PFSK-1 (cell line): ENCODE data around the gene SEMA6A.

Experiments
- POLR2AphosphoS5 ChIP-seq: IDR thresholded peaks from 2 replicates; pipeline ENCODE4 v1.6.1; 2012; ENCODE audit warnings: low read depth, mild to moderate bottlenecking, control low read depth, low read length, moderate library complexity
- REST ChIP-seq, 2 experiments: IDR thresholded peaks; 2 replicates each; pipeline versions ENCODE4 v1.6.1 to v1.8.0; 2011 to 2012; ENCODE audit warnings: low read depth in 2 of 2, low read length in 2 of 2, control low read depth in 1 of 2, inconsistent platforms in 1 of 2, mild to moderate bottlenecking in 1 of 2, moderate library complexity in 1 of 2; ENCODE audit not compliant: insufficient read depth in 1 of 2
- TAF1 ChIP-seq: IDR thresholded peaks from 2 replicates; pipeline ENCODE4 v1.6.1; 2012; ENCODE audit warnings: low read length, control low read depth, borderline replicate concordance; ENCODE audit not compliant: insufficient read depth

- TF ChIP-seq POLR2AphosphoS5 (no peak), REST (IDR thresholded peaks at IDR 0.05; ENCODE audit: insufficient read depth in 1 of 2, low read depth in 2 of 2, low read length in 2 of 2) (no peak), TAF1 (no peak)
These were observed 134.1 kb downstream of the SEMA6A start for GRCh38 chr5:116440457-116441001.
